ENCODE measurements around the gene NOS3.
A peak's percentile ranks its signal among the peaks of the same experiment; 100 is the strongest.

NOS3 gene

GRCh38 chr7:150957133-150958020 lies 33.4 kb upstream of the NOS3 start:
- H3K27ac Mint-ChIP-seq: no peak overlapping the region
- peaks cover 8% of the 10 kb centered on the region for H3K4me1 Mint-ChIP-seq
- DNase-seq (no peak), ATAC-seq (no peak)
- H3K4me3 Mint-ChIP-seq: no peak overlapping the region
- H3K27me3 Mint-ChIP-seq: peaks cover 39% of the 10 kb centered on the region
- no peaks in the 10 kb centered on the region for H3K9me3 Mint-ChIP-seq
- H3K36me3 Mint-ChIP-seq (ENCODE audit: low read depth): no peaks in the 10 kb centered on the region

GRCh38 chr7:150958062-150958552 lies 32.7 kb upstream of the NOS3 start:
- H3K27ac Mint-ChIP-seq: no peak overlapping the region
- no peaks in the 10 kb centered on the region for H3K36me3 Mint-ChIP-seq (ENCODE audit: low read depth)
- ATAC-seq (no peak), DNase-seq (no peak)
- H3K4me1 Mint-ChIP-seq: peaks cover 8% of the 10 kb centered on the region
- no peaks in the 10 kb centered on the region for H3K9me3 Mint-ChIP-seq
- no peak overlapping the region for H3K4me3 Mint-ChIP-seq
- peaks cover 41% of the 10 kb centered on the region for H3K27me3 Mint-ChIP-seq

GRCh38 chr7:150958597-150958996 lies 32.2 kb upstream of the NOS3 start:
- no peak for DNase-seq
- peaks cover 41% of the 10 kb centered on the region for H3K27me3 Mint-ChIP-seq
- peaks cover 8% of the 10 kb centered on the region for H3K4me1 Mint-ChIP-seq
- H3K27ac Mint-ChIP-seq: no peak overlapping the region
- no peaks in the 10 kb centered on the region for H3K9me3 Mint-ChIP-seq
- no peak for ATAC-seq
- no peak overlapping the region for H3K4me3 Mint-ChIP-seq
- H3K36me3 Mint-ChIP-seq (ENCODE audit: low read depth): no peaks in the 10 kb centered on the region

- H3K4me1 Mint-ChIP-seq: peaks cover 8% of the 10 kb centered on the region
- no peaks in the 10 kb centered on the region for H3K36me3 Mint-ChIP-seq (ENCODE audit: low read depth)
- H3K4me3 Mint-ChIP-seq: no peak overlapping the region
- no peak for ATAC-seq
- H3K9me3 Mint-ChIP-seq: no peaks in the 10 kb centered on the region
- H3K27ac Mint-ChIP-seq: no peak overlapping the region
- DNase-seq: no peak
- peaks cover 41% of the 10 kb centered on the region for H3K27me3 Mint-ChIP-seq
These were observed 31.7 kb upstream of the NOS3 start for GRCh38 chr7:150959081-150959480.

- Mint-ChIP-seq H3K4me3 (no peak overlapping the region), H3K9me3 (no peaks in the 10 kb centered on the region), H3K4me1 (peaks cover 8% of the 10 kb centered on the region), H3K36me3 (ENCODE audit: low read depth) (no peaks in the 10 kb centered on the region), H3K27ac (no peak overlapping the region), H3K27me3 (peaks cover 41% of the 10 kb centered on the region)
- ATAC-seq: no peak
- no peak for DNase-seq
These were observed 30.8 kb upstream of the NOS3 start for GRCh38 chr7:150959739-150960734.

GRCh38 chr7:150961510-150962289 lies 29.1 kb upstream of the NOS3 start:
- ATAC-seq (no peak), DNase-seq (no peak)
- H3K27ac Mint-ChIP-seq: no peak overlapping the region
- H3K4me1 Mint-ChIP-seq: peaks cover 6% of the 10 kb centered on the region
- H3K36me3 Mint-ChIP-seq (ENCODE audit: low read depth): no peaks in the 10 kb centered on the region
- H3K27me3 Mint-ChIP-seq: peaks cover 36% of the 10 kb centered on the region
- H3K4me3 Mint-ChIP-seq: no peak overlapping the region
- no peaks in the 10 kb centered on the region for H3K9me3 Mint-ChIP-seq

GRCh38 chr7:150962290-150962552 lies 28.6 kb upstream of the NOS3 start:
- ATAC-seq (no peak), DNase-seq (no peak)
- Mint-ChIP-seq H3K36me3 (ENCODE audit: low read depth) (no peaks in the 10 kb centered on the region), H3K4me3 (no peak overlapping the region), H3K9me3 (no peaks in the 10 kb centered on the region), H3K27ac (no peak overlapping the region), H3K27me3 (peaks cover 32% of the 10 kb centered on the region), H3K4me1 (peaks cover 6% of the 10 kb centered on the region)

- ATAC-seq (peak; percentile 85), DNase-seq (peak; percentile 63)
- Mint-ChIP-seq H3K9me3 (no peaks in the 10 kb centered on the region), H3K27me3 (peaks cover 26% of the 10 kb centered on the region), H3K4me3 (no peak overlapping the region), H3K27ac (no peak overlapping the region), H3K36me3 (ENCODE audit: low read depth) (no peaks in the 10 kb centered on the region), H3K4me1 (peaks cover 6% of the 10 kb centered on the region)
These were observed 28.0 kb upstream of the NOS3 start for GRCh38 chr7:150962553-150963399.

GRCh38 chr7:150963707-150964559 lies 26.9 kb upstream of the NOS3 start:
- Mint-ChIP-seq H3K4me3 (no peak overlapping the region), H3K36me3 (ENCODE audit: low read depth) (no peaks in the 10 kb centered on the region), H3K9me3 (no peaks in the 10 kb centered on the region), H3K4me1 (peaks cover 2% of the 10 kb centered on the region), H3K27ac (no peak overlapping the region), H3K27me3 (peaks cover 20% of the 10 kb centered on the region)
- ATAC-seq: no peak
- DNase-seq: no peak

- Mint-ChIP-seq H3K36me3 (ENCODE audit: low read depth) (no peaks in the 10 kb centered on the region), H3K4me1 (peaks cover 2% of the 10 kb centered on the region), H3K27ac (no peak overlapping the region), H3K4me3 (no peak overlapping the region), H3K27me3 (peaks cover 15% of the 10 kb centered on the region), H3K9me3 (no peaks in the 10 kb centered on the region)
- DNase-seq: no peak
- no peak for ATAC-seq
These were observed 26.2 kb upstream of the NOS3 start for GRCh38 chr7:150964593-150965111.

- no peaks in the 10 kb centered on the region for H3K9me3 Mint-ChIP-seq
- no peak overlapping the region for H3K27ac Mint-ChIP-seq
- H3K4me3 Mint-ChIP-seq: no peak overlapping the region
- no peaks in the 10 kb centered on the region for H3K4me1 Mint-ChIP-seq
- DNase-seq (no peak), ATAC-seq (no peak)
- H3K36me3 Mint-ChIP-seq (ENCODE audit: low read depth): no peaks in the 10 kb centered on the region
- peaks cover 10% of the 10 kb centered on the region for H3K27me3 Mint-ChIP-seq
These were observed 25.5 kb upstream of the NOS3 start for GRCh38 chr7:150965273-150965830.

GRCh38 chr7:150966002-150966401 lies 24.8 kb upstream of the NOS3 start:
- Mint-ChIP-seq H3K36me3 (ENCODE audit: low read depth) (no peaks in the 10 kb centered on the region), H3K27me3 (peaks cover 3% of the 10 kb centered on the region), H3K4me1 (no peaks in the 10 kb centered on the region), H3K9me3 (no peaks in the 10 kb centered on the region), H3K4me3 (no peak overlapping the region), H3K27ac (no peak overlapping the region)
- ATAC-seq (no peak), DNase-seq (no peak)
